HepG2 (cell line): Measurements from ENCODE around the gene LYRM2. TPM values are rescaled to one million over a fixed set of nuclear protein-coding genes. Genes with fewer than 3 reads are reported as not detected.

ENCODE experiments used
- ATAC-seq: fragments of 200-7000 bp; cut with Tn5 transposase; 3 replicates; pipeline ENCODE4 v1.9.1; 2020; ENCODE audit warnings: mild to moderate bottlenecking, moderate library complexity
- BruUV-seq: library from RNA; stranded (reverse); fragments of 400-500 nt; replicated peaks from 2 replicates; lab custom pipeline; 2021; lab: Mats Ljungman, UMichigan
- CTCF ChIA-PET: fragments of 300-600 bp; formaldehyde crosslinking; extraction: SDS; loops from one replicate; lab custom pipeline; 2021; ENCODE audit warnings: low total read pairs, inconsistent platforms, low intra/inter-chr PET ratio; lab: Yijun Ruan, JAX
- POLR2A ChIA-PET: fragments of 350-600 bp; sonication (Branson Sonifier 250); formaldehyde crosslinking; loops from one replicate; lab custom pipeline; 2020; ENCODE audit warnings: antibody characterized with exemption, inconsistent platforms; lab: Yijun Ruan, JAX
- DNase-seq: peaks from one replicate; pipeline ENCODE4 v3.0.0-alpha.2; 2015; ENCODE audit warnings: low spot score
- FAIRE-seq: peaks from 3 replicates; lab custom pipeline; 2011; peaks lifted over from hg19 to GRCh38; lab: Jason Lieb, UNC
- H2AFZ ChIP-seq: one replicate; pipeline ENCODE4 v1.6.1; 2011; ENCODE audit warnings: low read length, inconsistent platforms
- H3K27ac ChIP-seq: fragments of 300-600 bp; 3 replicates; pipeline ENCODE4 v1.8.0; 2011; ENCODE audit warnings: mixed run types, mild to moderate bottlenecking, mixed read lengths, low read length, inconsistent platforms; ENCODE audit not compliant: insufficient read depth; ENCODE audit errors: extremely low read length
- H3K27me3 ChIP-seq, 2 experiments: fragments of 200-600 bp in 1 of 2; 2 replicates in 1 of 2; 3 replicates in 1 of 2; pipeline versions ENCODE4 v1.6.0 to v1.8.0; 2011; ENCODE audit warnings: low read length in 2 of 2, mild to moderate bottlenecking in 2 of 2, moderate library complexity in 2 of 2, inconsistent platforms in 1 of 2; ENCODE audit not compliant: insufficient read depth in 2 of 2, control insufficient read depth in 1 of 2
- H3K36me3 ChIP-seq, 2 experiments: fragments of 200-600 bp in 1 of 2; replicated peaks in 1 of 2; 2 replicates in 1 of 2; 3 replicates in 1 of 2; pipeline versions ENCODE4 v1.5.1 to v1.8.0; 2011; ENCODE audit warnings: low read length in 2 of 2, inconsistent platforms in 1 of 2; ENCODE audit not compliant: insufficient read depth in 2 of 2, control insufficient read depth in 1 of 2
- H3K4me1 ChIP-seq: 2 replicates; pipeline ENCODE4 v1.5.1; 2012; ENCODE audit warnings: low read length, inconsistent platforms; ENCODE audit not compliant: insufficient read depth
- H3K4me2 ChIP-seq: 2 replicates; pipeline ENCODE4 v1.6.0; 2011; ENCODE audit warnings: low read depth, low read length, inconsistent platforms
- H3K4me3 ChIP-seq, 3 experiments: fragments of 200-600 bp in 1 of 3; sonication (generic), shearing (Covaris generic) in 1 of 3; replicated peaks in 1 of 3; 2 replicates each; pipeline ENCODE4 v1.5.1; 2011 to 2016; ENCODE audit warnings: low read length in 3 of 3, inconsistent platforms in 2 of 3, low read depth in 2 of 3, mild to moderate bottlenecking in 2 of 3, control low read depth in 1 of 3, mixed read lengths in 1 of 3; ENCODE audit not compliant: insufficient read depth in 1 of 3
- H3K79me2 ChIP-seq: one replicate; pipeline ENCODE4 v1.6.1; 2011; ENCODE audit warnings: low read length, inconsistent platforms; ENCODE audit not compliant: insufficient read depth
- H3K9ac ChIP-seq: 2 replicates; pipeline ENCODE4 v1.6.0; 2011; ENCODE audit warnings: mild to moderate bottlenecking, low read depth, low read length, inconsistent platforms; ENCODE audit not compliant: insufficient read depth
- H3K9me3 ChIP-seq: 2 replicates; pipeline ENCODE4 v1.5.1; 2012; ENCODE audit warnings: mild to moderate bottlenecking, low read length
- H4K20me1 ChIP-seq: 2 replicates; pipeline ENCODE4 v1.6.0; 2011; ENCODE audit warnings: inconsistent platforms, mild to moderate bottlenecking, low read length, moderate library complexity; ENCODE audit not compliant: insufficient read depth
- DNMT3B ChIP-seq: conservative IDR thresholded peaks from 2 replicates; pipeline ENCODE4 v1.6.1; 2016; ENCODE audit warnings: missing biosample characterization, control low read depth
- RCOR2 ChIP-seq: IDR thresholded peaks from 2 replicates; pipeline ENCODE4 v1.6.1; 2016; ENCODE audit warnings: missing biosample characterization, missing genetic modification reagents
- SMC3 ChIP-seq: IDR thresholded peaks from 2 replicates; pipeline ENCODE4 v1.6.1; 2011; ENCODE audit warnings: low read length, improper control_type of control experiment
- SRSF4 ChIP-seq: fragments of 200-400 bp; formaldehyde crosslinking; IDR thresholded peaks from one replicate; pipeline ENCODE4 v1.6.1; 2018; ENCODE audit warnings: mild to moderate bottlenecking, low read depth, low read length, moderate library complexity; ENCODE audit not compliant: poor library complexity, severe bottlenecking
- ZBTB25 ChIP-seq: IDR thresholded peaks from 2 replicates; pipeline ENCODE4 v1.6.1; 2018; ENCODE audit warnings: missing genetic modification reagents
- ZNF136 ChIP-seq: sonication (generic); formaldehyde crosslinking; IDR thresholded peaks from 2 replicates; pipeline ENCODE4 v1.8.1; 2022; ENCODE audit warnings: low read depth, mild to moderate bottlenecking, moderate library complexity, missing genetic modification reagents
- ZNF207 ChIP-seq: fragments of 450-650 bp; IDR thresholded peaks from 2 replicates; pipeline ENCODE4 v1.6.1; 2016; ENCODE audit warnings: antibody characterized with exemption, borderline replicate concordance
- ZNF615 ChIP-seq: sonication (generic); formaldehyde crosslinking; IDR thresholded peaks from 2 replicates; pipeline ENCODE4 v1.5.0; 2020; ENCODE audit warnings: mild to moderate bottlenecking, missing genetic modification reagents, borderline replicate concordance
- ZNF629 ChIP-seq: sonication (generic); formaldehyde crosslinking; conservative IDR thresholded peaks from 2 replicates; pipeline ENCODE4 v1.5.0; 2020; ENCODE audit warnings: missing genetic modification reagents
- ZNF709 ChIP-seq: sonication (generic); formaldehyde crosslinking; IDR thresholded peaks from 2 replicates; pipeline ENCODE4 v1.5.0; 2020; ENCODE audit warnings: mild to moderate bottlenecking, missing genetic modification reagents
- ZNF747 ChIP-seq: sonication (generic); formaldehyde crosslinking; IDR thresholded peaks from 2 replicates; pipeline ENCODE4 v1.8.1; 2023; ENCODE audit warnings: missing genetic modification reagents, mild to moderate bottlenecking, borderline replicate concordance
- ZSCAN30 ChIP-seq: sonication (generic); formaldehyde crosslinking; IDR thresholded peaks from 2 replicates; pipeline ENCODE4 v1.5.0; 2020; ENCODE audit warnings: mild to moderate bottlenecking, missing genetic modification reagents
- ZSCAN5A ChIP-seq: sonication (generic); formaldehyde crosslinking; IDR thresholded peaks from 2 replicates; pipeline ENCODE4 v1.8.0; 2022; ENCODE audit warnings: mild to moderate bottlenecking, missing genetic modification reagents, borderline replicate concordance
- WGBS: methylation state at CpG from one replicate; pipeline ENCODE4 v1.1.6; 2017; ENCODE audit warnings: low lambda C conversion rate; 5-methylcytosine and 5-hydroxymethylcytosine counted together
- in situ Hi-C: cut with HindIII; loops from 2 replicates; pipeline ENCODE4 v1.10.0; 2017; ENCODE audit warnings: low pct_unique_long_range_greater_than_20kb; ENCODE audit not compliant: extremely low pct_ligation_motif_present
- intact Hi-C: fragments of 100-400 bp; cut with micrococcal nuclease; formaldehyde crosslinking; loops from one replicate; pipeline ENCODE4 v1.10.0; 2022; ENCODE audit not compliant: unreplicated experiment
- polyA plus RNA-seq, 8 experiments: library from polyadenylated mRNA; depleted of rRNA in 3 of 8; stranded (reverse) in 7 of 8; unstranded in 1 of 8; fragments of >200 nt; fragmentation: Illumina TruSeq in 4 of 8; extraction: Trizol in 4 of 8; gene quantifications; 2 replicates each; pipeline versions ENCODE4 v1.2.1 to v1.2.3, GENCODE V29; 2011 to 2016; ENCODE audit warnings: low read depth in 4 of 8, missing spikeins in 1 of 8, mixed read lengths in 1 of 8; ENCODE audit not compliant: insufficient read depth in 1 of 8
- total RNA-seq, 5 experiments: library from RNA; depleted of rRNA; stranded (reverse); fragments of >200 nt; fragmentation: Illumina TruSeq; extraction: Trizol; gene quantifications; 2 replicates each; pipeline ENCODE4 v1.2.3, GENCODE V29; 2016; ENCODE audit warnings: low read depth in 1 of 5

Gene LYRM2
- total and polyA plus RNA-seq, 2 of the 13 experiments (the other 11 are each of a cell fraction or from before 2014, with no cell fraction given) = 17.8 to 32.6 TPM

- no peak for ATAC-seq
- CTCF ChIA-PET = no interaction called here
- POLR2A ChIA-PET = no interaction called here
Measured at GRCh38 chr6:89604653-89605052, 33.9 kb downstream of the LYRM2 start.

More at GRCh38 chr6:89604653-89605052, 33.9 kb downstream of the LYRM2 start:
- Histone ChIP-seq H3K27me3 (no peaks in the 10 kb centered on the region), H3K9ac (no peak overlapping the region)
- no peak for TF ChIP-seq SRSF4
- no peak for TF ChIP-seq ZNF629 (CRISPR knock-in tag)
- no peak for TF ChIP-seq ZNF747 (CRISPR knock-in tag)
- TF ChIP-seq ZNF709 (CRISPR knock-in tag) = no peak
- TF ChIP-seq ZBTB25 (CRISPR knock-in tag) = no peak
- no peak for TF ChIP-seq RCOR2 (CRISPR knock-in tag)
- no peak for TF ChIP-seq ZSCAN5A (CRISPR knock-in tag)
- TF ChIP-seq ZNF136 (CRISPR knock-in tag) = no peak
- no peak for TF ChIP-seq ZSCAN30
- no peak for TF ChIP-seq ZNF615
- no peak for TF ChIP-seq SMC3
- TF ChIP-seq ZNF207 = no peak
- TF ChIP-seq DNMT3B (CRISPR knock-in tag) = no peak
- TF ChIP-seq, all 625 proteins: peak for 0
- H4K20me1 ChIP-seq = no peaks in the 10 kb centered on the region
- BruUV-seq = no TSS peak
- intact Hi-C loops (no loop called here), in situ Hi-C loops (no loop called here)
- FAIRE-seq (no peak), DNase-seq (no peak)
- H3K4me1 ChIP-seq = no peaks in the 10 kb centered on the region
- no peaks in the 10 kb centered on the region for H3K36me3 ChIP-seq
- H3K79me2 ChIP-seq = no peaks in the 10 kb centered on the region
- H3K4me2 ChIP-seq = no peak overlapping the region
- H3K4me3 ChIP-seq = no peak overlapping the region
- H2AFZ ChIP-seq = no peak overlapping the region
- no peaks in the 10 kb centered on the region for H3K9me3 ChIP-seq
- WGBS = 63% methylated on average over 5 of the region's 5 CpGs
- H3K27ac ChIP-seq = no peak overlapping the region
